IPS-11a (cell line): ENCODE data around the gene ZNF141.
"Not testable (repeated sequence)": the region's sequence is repeated elsewhere in the genome, so short reads cannot be mapped to it uniquely, and the experiment has no call there.

ENCODE experiments used
- H3K4me3 ChIP-seq: one replicate; pipeline ENCODE4 v1.5.1; 2013; ENCODE audit warnings: low read depth, low read length, control low read depth

The ZNF141 gene

GRCh38 chr4:384311-385010, 46.8 kb downstream of the ZNF141 start:
- no peak overlapping the region for H3K4me3 ChIP-seq

DNA sequence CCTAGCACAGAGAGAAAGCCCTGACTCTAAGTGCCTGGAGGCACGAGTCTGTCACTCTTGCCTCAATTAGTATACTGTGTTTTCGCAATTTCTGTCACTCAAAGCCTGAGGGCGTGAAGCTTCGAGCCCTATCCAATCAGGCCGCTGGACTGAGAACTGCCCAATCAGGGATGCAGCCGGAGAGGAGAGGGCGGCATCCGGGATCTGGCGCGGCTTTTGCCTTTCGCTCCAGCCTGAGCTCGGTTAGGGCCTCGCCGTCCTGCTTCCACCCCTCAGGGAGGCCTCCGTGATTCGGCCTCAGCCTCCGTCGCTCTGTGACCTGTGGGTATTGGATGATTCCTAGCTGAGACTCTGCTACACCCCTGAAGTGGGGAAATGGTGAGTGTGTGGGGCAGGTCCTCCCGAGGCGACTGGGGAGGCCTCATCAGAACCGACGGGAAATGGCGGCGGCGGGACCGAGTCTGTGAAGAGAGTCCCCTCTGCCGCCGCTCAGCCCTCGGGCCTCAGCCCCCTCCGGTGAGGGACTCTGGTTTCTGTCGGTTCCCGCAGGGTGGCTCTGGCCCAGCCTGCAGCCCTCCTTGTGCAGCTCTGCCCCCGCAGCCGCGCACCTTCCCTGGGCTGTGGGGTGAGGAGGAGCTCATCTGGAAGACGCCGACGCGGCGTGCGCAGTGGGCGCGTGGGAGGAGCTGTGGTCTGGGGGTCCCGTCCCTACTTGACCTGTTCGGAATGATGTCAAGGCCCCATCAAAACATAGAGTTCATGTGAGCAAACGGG, 48.5 kb downstream of the ZNF141 start:
- H3K4me3 ChIP-seq, result peak overlapping the region; percentile 34

DNA sequence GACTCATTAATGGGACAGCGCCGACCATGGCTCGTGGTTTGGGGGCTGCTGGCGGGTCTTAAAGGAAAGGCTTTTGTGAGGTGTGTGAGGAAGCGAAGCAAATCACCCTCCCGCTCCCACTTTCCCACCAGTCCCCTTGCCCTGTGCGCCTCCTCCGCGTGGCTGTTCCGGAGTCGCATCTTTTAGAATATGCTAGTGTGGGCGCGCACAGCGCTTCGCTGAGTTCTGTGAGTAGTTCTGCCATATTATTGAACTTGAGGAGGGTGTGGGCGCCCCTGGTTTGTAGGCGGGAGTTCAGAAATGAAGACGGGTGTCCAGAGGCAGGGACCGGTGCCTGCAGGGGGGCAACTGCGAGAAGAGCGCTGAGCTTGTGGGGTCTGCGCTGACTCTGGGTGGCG, 49.1 kb downstream of the ZNF141 start:
- no peak overlapping the region for H3K4me3 ChIP-seq

DNA sequence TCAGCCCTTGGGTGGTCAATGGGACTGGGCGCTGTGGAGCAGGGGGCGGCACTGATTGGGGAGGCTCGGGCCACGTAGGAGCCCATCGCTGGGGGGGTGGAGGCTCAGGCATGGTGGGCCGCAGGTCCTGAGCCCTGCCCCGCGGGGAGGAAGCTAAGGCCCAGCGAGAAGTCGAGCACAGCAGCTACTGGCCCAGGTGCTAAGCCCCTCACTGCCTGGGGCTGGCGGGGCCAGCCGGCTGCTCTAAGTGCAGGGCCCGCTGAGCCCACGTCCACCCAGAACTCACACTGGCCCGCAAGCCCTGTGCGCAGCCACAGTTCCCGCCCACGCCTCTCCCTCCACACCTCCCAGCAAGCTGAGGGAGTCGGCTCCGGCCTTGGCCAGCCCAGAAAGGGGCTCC, 66.4 kb downstream of the ZNF141 start:
- H3K4me3 ChIP-seq, result no peak overlapping the region

DNA sequence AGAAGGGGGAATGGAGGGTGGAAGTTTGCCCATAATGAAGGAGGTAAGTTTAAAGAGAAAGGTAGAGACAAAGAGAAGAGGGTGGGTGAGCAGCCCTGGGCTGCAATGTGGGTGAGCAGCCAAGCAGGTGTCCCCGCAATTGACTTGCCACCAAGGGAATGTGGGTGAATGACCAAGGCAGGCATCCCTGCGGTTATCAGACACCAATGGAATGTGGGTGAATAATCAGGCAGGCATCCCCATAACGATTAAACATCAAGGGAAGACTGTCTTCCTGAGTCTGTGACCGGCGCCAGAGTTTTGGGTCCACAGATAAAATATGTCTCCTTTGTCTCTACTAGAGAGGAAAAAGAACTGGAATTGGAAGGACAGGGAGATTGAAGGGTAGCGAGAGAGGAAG, 70.7 kb downstream of the ZNF141 start:
- not testable (repeated sequence) for H3K4me3 ChIP-seq

- no peak overlapping the region for H3K4me3 ChIP-seq
Measured at GRCh38 chr4:422587-422986, 85.0 kb downstream of the ZNF141 start.
